Stomach (tissue), 9 donors: ENCODE data around the gene GRIK1. TPM values are rescaled to one million over a fixed set of nuclear protein-coding genes. Genes with fewer than 3 reads are reported as not detected.

Source experiments
- DNase-seq, 2 donors: peaks; one replicate each; pipeline versions ENCODE4 v3.0.0 to v3.0.0-alpha.2; 2013 to 2019
- H3K27ac ChIP-seq, 5 donors: fragments of 200-600 bp in 4 of 5; sonication (generic) in 4 of 5; one replicate each; pipeline ENCODE4 v1.5.1; 2013 to 2019; ENCODE audit warnings: mild to moderate bottlenecking in 1 of 5, moderate library complexity in 1 of 5
- H3K27me3 ChIP-seq, 3 donors: fragments of 200-600 bp; sonication (generic); one replicate each; pipeline ENCODE4 v1.5.1; 2017 to 2019; ENCODE audit warnings: mixed run types in 1 of 3
- H3K36me3 ChIP-seq, 4 donors: fragments of 200-600 bp; sonication (generic); 1 replicate in 3 of 4; 2 replicates in 1 of 4; pipeline ENCODE4 v1.5.1; 2016 to 2019
- H3K4me1 ChIP-seq, 4 donors: fragments of 200-600 bp; sonication (generic); one replicate each; pipeline ENCODE4 v1.5.1; 2016 to 2019
- H3K4me3 ChIP-seq, 4 donors: fragments of 200-600 bp; sonication (generic) in 3 of 4; one replicate each; pipeline ENCODE4 v1.5.1; 2016 to 2019; ENCODE audit warnings: mild to moderate bottlenecking in 1 of 4
- H3K9me3 ChIP-seq, 4 donors: fragments of 200-600 bp; sonication (generic); one replicate each; pipeline ENCODE4 v1.5.1; 2016 to 2019
- EP300 ChIP-seq: sonication (generic); formaldehyde crosslinking; IDR thresholded peaks from one replicate; pipeline ENCODE4 v1.6.1; 2017; ENCODE audit warnings: antibody characterized with exemption
- POLR2A ChIP-seq, 4 donors: fragments of 450-650 bp; IDR thresholded peaks; one replicate each; pipeline ENCODE4 v1.6.1; 2016; ENCODE audit warnings: antibody characterized with exemption in 4 of 4, control low read depth in 2 of 4, mild to moderate bottlenecking in 1 of 4, moderate library complexity in 1 of 4
- POLR2AphosphoS5 ChIP-seq, 3 donors: sonication (generic); formaldehyde crosslinking; IDR thresholded peaks; one replicate each; pipeline ENCODE4 v1.6.1; 2016; ENCODE audit warnings: antibody characterized with exemption in 3 of 3
- WGBS, 5 donors: extraction: QIAGEN DNeasy Blood & Tissue Kit in 3 of 5; methylation state at CpG; one replicate each; pipeline versions ENCODE4 v1.1.5 to v1.1.7; 2013 to 2018; 5-methylcytosine and 5-hydroxymethylcytosine counted together
- intact Hi-C: fragments of 100-400 bp; cut with DNase I; formaldehyde crosslinking; loops from one replicate; pipeline ENCODE4 v1.15.1; 2023; ENCODE audit warnings: low total_unique reads
- polyA plus RNA-seq, 3 donors: library from polyadenylated mRNA; stranded (reverse); fragments of 200-250 nt; gene quantifications; one replicate each; pipeline ENCODE4 v1.2.3, GENCODE V29; 2013
- total RNA-seq, 5 donors: library from RNA; depleted of rRNA; stranded (reverse); fragments of >200 nt; gene quantifications; one replicate each; pipeline versions ENCODE4 v1.1.0 to v1.2.3, GENCODE V29; 2014 to 2016
- TF ChIP-seq, protein P1 (sequence below), 7 experiments: fragments of 450-650 bp in 4 of 7; fragments of 200-600 bp in 3 of 7; sonication (generic) in 3 of 7; IDR thresholded peaks; one replicate each; pipeline ENCODE4 v1.5.1; 2016 to 2019; ENCODE audit warnings: antibody characterized with exemption in 7 of 7, control low read depth in 2 of 7, mild to moderate bottlenecking in 1 of 7
- donor health status: healthy with polysubstance abuse.
- donor health status: Bipolar disorder and iron deficiency.
- donor health status: healthy.

Gene GRIK1
- total and polyA plus RNA-seq, 8 donors, result 0.06 to 1.5 (median 0.66) TPM; not detected in 4

GRCh38 chr21:29633756-29634155 is 306.0 kb downstream of the GRIK1 start:
- Histone ChIP-seq H3K27me3 (no peaks in the 10 kb centered on the region), H3K36me3 (no peaks in the 10 kb centered on the region), H3K4me3 (no peak overlapping the region), H3K4me1 (no peaks in the 10 kb centered on the region), H3K27ac (no peak overlapping the region), H3K9me3 (no peaks in the 10 kb centered on the region)
- TF ChIP-seq POLR2AphosphoS5 (IDR thresholded peaks at IDR 0.05) (no peak), EP300 (no peak), POLR2A (IDR thresholded peaks at IDR 0.05) (no peak)
- TF ChIP-seq, protein P1, sequence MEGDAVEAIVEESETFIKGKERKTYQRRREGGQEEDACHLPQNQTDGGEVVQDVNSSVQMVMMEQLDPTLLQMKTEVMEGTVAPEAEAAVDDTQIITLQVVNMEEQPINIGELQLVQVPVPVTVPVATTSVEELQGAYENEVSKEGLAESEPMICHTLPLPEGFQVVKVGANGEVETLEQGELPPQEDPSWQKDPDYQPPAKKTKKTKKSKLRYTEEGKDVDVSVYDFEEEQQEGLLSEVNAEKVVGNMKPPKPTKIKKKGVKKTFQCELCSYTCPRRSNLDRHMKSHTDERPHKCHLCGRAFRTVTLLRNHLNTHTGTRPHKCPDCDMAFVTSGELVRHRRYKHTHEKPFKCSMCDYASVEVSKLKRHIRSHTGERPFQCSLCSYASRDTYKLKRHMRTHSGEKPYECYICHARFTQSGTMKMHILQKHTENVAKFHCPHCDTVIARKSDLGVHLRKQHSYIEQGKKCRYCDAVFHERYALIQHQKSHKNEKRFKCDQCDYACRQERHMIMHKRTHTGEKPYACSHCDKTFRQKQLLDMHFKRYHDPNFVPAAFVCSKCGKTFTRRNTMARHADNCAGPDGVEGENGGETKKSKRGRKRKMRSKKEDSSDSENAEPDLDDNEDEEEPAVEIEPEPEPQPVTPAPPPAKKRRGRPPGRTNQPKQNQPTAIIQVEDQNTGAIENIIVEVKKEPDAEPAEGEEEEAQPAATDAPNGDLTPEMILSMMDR (IDR thresholded peaks at IDR 0.05), result no peak
- intact Hi-C loops, result no loop called here
- DNase-seq, result no peak
- WGBS, 5 donors, result 71 to 83% (median 80%) methylated on average over 2 of the region's 2 CpGs

DNA sequence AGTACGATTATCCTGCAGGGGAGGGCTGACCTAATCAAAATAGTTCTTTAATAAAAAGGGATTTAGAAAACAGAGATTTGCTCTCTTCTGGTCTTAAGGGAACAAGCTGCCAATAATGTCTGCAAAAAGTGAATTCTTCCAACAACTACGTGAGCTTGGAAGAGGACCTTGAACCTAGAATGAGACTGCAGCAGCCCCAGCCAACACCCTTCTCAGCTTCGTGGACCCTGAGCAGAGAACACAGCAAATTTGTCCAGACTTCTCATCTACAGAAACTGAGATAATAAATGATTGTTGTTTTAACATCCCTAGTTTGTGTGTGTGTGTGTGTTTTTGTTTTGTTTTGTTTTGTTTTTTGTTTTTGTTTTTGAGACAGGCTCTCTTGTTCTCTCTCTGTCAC is 309.4 kb downstream of the GRIK1 start:
- intact Hi-C loops, result no loop called here
- Histone ChIP-seq H3K9me3 (no peaks in the 10 kb centered on the region), H3K27me3 (no peaks in the 10 kb centered on the region), H3K27ac (no peak overlapping the region), H3K4me3 (no peak overlapping the region), H3K36me3 (no peaks in the 10 kb centered on the region), H3K4me1 (no peaks in the 10 kb centered on the region)
- DNase-seq, result no peak
- TF ChIP-seq, protein P1 (IDR thresholded peaks at IDR 0.05), result no peak
- no peak for TF ChIP-seq POLR2A (IDR thresholded peaks at IDR 0.05)
- TF ChIP-seq EP300, result no peak
- TF ChIP-seq POLR2AphosphoS5 (IDR thresholded peaks at IDR 0.05), result no peak
- WGBS, 5 donors, result 74 to 83% (median 79%) methylated on average over 3 of the region's 3 CpGs

- Histone ChIP-seq H3K4me1 (no peaks in the 10 kb centered on the region), H3K4me3 (no peak overlapping the region), H3K36me3 (no peaks in the 10 kb centered on the region), H3K9me3 (no peaks in the 10 kb centered on the region), H3K27ac (no peak overlapping the region), H3K27me3 (no peaks in the 10 kb centered on the region)
- TF ChIP-seq POLR2AphosphoS5 (IDR thresholded peaks at IDR 0.05), result no peak
- TF ChIP-seq, protein P1 (IDR thresholded peaks at IDR 0.05), result no peak
- TF ChIP-seq EP300, result no peak
- no peak for TF ChIP-seq POLR2A (IDR thresholded peaks at IDR 0.05)
- DNase-seq, result no peak
- intact Hi-C loops, result no loop called here
Observed at GRCh38 chr21:29627905-29628304, 311.9 kb downstream of the GRIK1 start.

DNA sequence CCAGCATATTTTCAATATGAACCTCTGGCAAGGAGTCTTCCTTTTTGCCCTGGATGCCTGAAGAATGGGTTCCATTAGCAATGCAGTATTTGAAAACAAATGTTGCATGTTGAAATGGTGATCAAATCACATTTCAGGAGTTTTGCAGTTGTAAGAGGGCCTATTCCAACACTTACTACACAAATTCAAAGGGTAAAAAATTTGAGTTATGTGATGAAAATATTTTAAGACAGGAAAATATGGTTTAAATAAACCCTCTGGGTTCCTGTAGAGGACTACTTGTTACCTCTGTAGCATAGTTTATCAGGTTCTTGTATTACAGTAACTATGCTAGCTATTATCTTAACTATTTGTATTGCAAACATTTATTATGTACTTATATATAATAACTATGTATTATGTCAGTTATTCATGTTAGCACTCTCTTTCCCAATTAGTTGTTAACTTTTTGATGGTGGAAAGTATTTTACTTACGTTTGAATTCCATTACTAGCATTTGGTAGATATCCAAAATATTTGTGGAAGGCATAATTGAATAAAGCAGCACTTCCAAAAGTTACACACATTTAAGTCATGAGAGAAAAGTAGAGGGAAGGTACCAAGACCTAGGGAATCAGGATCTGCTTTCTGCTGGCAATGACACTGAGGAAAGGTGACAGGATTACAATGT is 312.9 kb downstream of the GRIK1 start:
- WGBS, 5 donors, result 21 to 40% (median 27%) methylated on average over 1 of the region's 1 CpG
- TF ChIP-seq EP300, result no peak
- TF ChIP-seq POLR2AphosphoS5 (IDR thresholded peaks at IDR 0.05), result no peak
- no peak for TF ChIP-seq POLR2A (IDR thresholded peaks at IDR 0.05)
- TF ChIP-seq, protein P1 (IDR thresholded peaks at IDR 0.05), result no peak
- no peak overlapping the region for H3K27ac ChIP-seq

More for the DNA sequence above, 312.9 kb downstream of the GRIK1 start:
- H3K36me3 ChIP-seq, result no peaks in the 10 kb centered on the region
- DNase-seq, result no peak
- H3K4me3 ChIP-seq, result no peak overlapping the region
- H3K4me1 ChIP-seq, result no peaks in the 10 kb centered on the region
- H3K9me3 ChIP-seq, result no peaks in the 10 kb centered on the region
- H3K27me3 ChIP-seq, result no peaks in the 10 kb centered on the region
- intact Hi-C loops, result no loop called here
